ENCODE measurements around the gene ARSG. TPM values are rescaled to one million over a fixed set of nuclear protein-coding genes. Genes with fewer than 3 reads are reported as not detected.
"Not testable (repeated sequence)": the region's sequence is repeated elsewhere in the genome, so short reads cannot be mapped to it uniquely, and the experiment has no call there.

Gene ARSG
- total RNA-seq, 1 donor from 2014 or later = 4.9 TPM

GRCh38 chr17:68304706-68305105 is 13.4 kb downstream of the ARSG start:
- DNase-seq (ENCODE audit: low read depth) = no peak

DNA sequence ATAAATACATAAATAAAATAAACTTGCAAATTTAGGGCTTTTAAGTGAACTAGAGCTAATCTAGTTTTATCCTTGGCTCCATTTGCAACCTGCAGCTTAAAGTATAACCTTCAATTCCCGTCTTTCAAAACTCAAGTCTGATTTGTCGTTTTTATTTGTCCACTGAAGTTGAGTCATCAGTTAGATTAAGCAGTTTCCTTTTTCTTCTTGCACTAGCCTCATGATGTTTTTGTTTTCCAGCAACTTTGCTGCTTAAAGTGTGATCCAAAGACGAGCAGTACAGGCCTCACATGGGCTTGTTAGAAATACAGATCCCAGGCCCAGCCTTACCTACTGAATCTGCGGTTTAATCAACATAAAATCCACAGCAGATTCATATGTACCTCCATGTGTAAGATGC is 13.8 kb downstream of the ARSG start:
- DNase-seq (ENCODE audit: low read depth) = no peak

DNA sequence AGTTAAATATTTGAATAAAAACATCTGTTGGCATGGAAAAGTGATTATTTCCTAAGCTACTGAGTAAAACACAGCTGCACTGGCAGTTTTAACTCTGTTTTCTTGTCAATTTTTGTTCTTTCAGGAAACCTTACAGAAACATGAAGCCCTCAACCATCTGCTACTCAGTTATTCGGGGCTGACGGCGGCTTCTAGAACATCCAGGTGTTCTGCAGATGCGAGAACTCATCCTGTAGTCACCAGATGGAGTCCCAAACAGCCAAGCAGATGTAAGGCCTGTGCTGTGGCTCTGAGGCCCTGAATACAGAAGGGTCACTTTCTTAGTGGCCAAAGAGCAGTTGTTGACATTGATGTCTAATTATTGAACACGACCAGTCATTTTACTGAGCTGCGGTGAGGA is 15.5 kb downstream of the ARSG start:
- no peak for DNase-seq (ENCODE audit: low read depth)

- no peak for DNase-seq (ENCODE audit: low read depth)
Observed at GRCh38 chr17:68307443-68307842, 16.1 kb downstream of the ARSG start.

GRCh38 chr17:68308486-68308885 is 17.2 kb downstream of the ARSG start:
- not testable (repeated sequence) for DNase-seq (ENCODE audit: low read depth)

DNA sequence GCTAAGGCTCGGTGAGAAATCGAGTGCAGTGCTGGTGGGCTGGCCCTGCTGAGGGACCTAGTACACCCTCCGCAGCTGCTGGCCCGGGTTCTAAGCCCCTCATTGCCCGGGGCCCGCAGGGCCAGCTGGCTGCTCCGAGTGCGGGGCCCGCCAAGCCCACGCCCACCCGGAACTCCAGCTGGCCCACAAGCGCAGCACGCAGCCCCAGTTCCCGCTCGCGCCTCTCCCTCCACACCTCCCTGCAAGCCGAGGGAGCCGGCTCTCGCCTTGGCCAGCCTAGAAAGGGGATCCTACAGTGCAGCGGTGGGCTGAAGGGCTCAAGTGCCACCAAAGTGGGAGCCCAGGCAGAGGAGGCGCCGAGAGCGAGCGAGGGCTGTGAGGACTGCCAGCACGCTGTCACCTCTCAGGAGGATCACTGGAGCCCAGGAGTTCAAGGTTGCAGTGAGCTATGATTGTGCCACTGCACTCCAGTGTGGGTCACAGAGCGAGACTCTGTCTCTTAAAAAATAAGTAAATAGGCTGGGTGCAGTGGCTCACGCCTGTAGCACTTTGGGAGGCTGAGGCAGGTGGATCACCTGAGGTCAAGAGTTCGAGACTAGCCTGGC is 17.9 kb downstream of the ARSG start:
- DNase-seq (ENCODE audit: low read depth) = not testable (repeated sequence)

GRCh38 chr17:68310152-68310551 is 18.9 kb downstream of the ARSG start:
- no peak for DNase-seq (ENCODE audit: low read depth)

GRCh38 chr17:68314916-68315535 is 23.7 kb downstream of the ARSG start:
- no peak for DNase-seq (ENCODE audit: low read depth)

DNA sequence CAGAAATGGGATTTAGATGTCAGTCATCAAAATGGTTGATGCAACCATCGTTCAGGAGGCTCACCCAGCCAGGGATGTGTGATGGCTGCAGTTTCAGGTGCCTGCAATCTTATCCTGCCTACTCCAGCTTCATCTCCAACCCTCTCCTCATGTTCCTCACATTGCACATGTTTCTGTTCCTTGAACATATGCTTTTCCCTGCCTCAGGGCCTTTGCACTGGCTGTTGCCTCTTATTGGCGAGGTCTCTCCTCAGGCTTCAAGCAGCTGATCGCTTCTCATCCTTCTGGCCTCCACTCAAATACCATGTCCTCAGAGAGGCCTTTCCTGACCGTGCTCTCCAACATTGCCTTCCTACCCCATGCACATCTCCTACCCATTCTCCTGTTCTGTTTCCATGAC is 24.6 kb downstream of the ARSG start:
- DNase-seq (ENCODE audit: low read depth) = no peak

- DNase-seq (ENCODE audit: low read depth) = no peak
Observed at GRCh38 chr17:68317458-68317857, 26.2 kb downstream of the ARSG start.

- peak; percentile 94 for DNase-seq (ENCODE audit: low read depth)
Observed at GRCh38 chr17:68318103-68318991, 27.1 kb downstream of the ARSG start.

DNA sequence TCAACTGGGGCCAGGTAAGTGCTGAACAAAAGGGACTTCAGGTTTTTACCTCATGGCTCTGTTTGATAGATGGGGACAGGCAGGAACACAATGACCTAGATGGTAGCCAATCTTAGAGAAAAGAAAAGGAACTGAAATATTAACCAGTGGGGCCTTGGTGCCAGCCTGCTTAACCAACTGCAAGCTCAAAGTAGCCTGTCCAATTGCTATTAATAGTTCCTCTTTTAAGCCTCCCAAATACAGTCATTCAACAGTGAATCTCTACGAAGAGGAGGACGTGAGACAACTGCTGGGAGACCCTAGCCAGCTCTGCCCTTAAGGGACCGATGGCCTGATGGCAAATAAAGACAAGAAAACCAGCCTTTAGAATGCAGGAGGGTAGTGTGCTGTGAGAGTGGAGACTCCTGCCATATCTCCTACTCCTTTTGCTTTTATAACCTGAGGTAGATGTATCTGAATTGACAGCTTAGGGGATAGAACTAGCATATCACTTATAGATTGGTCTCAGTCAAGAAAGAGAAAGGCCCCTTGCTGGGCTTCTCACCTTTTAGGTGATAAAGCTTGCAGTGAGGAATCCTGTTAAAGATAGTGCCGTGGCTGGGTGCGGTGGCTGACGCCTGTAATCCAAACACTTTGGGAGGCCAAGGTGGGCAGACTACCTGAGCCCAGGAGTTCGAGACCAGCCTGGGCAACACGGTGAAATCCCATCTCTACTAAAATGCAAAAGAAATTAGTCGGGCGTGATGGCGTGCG is 28.3 kb downstream of the ARSG start:
- DNase-seq (ENCODE audit: low read depth) = peak; percentile 64

DNA sequence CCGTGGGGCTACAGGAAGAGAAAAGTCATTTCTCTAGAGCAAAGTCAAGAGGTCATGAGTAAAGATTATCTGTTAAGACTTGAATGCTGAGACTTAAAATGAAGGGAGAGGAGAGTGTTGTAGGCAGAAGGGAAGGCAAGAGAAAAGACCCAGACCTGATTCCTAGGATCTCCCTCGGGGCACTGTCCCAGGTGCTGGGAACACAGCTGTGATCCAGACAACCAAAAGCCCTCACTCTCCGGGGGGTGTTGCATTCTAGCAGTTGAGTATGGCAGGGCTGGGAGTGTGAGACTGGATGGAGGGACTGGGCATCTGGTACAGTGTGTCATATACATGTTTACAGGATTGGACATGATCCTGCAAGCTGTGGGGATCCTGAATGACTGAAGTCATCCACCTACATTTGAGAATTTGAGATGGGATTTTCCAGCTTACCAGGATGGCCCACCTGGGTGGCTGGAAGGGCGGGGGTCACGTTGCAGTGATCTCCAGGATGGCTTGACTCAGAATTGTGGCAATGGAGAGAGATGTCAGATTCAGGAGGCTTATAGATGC is 29.1 kb downstream of the ARSG start:
- DNase-seq (ENCODE audit: low read depth) = peak; percentile 26

GRCh38 chr17:68320943-68321555 is 29.8 kb downstream of the ARSG start:
- DNase-seq (ENCODE audit: low read depth) = no peak

GRCh38 chr17:68321556-68321954 is 30.3 kb downstream of the ARSG start:
- DNase-seq (ENCODE audit: low read depth) = no peak

DNA sequence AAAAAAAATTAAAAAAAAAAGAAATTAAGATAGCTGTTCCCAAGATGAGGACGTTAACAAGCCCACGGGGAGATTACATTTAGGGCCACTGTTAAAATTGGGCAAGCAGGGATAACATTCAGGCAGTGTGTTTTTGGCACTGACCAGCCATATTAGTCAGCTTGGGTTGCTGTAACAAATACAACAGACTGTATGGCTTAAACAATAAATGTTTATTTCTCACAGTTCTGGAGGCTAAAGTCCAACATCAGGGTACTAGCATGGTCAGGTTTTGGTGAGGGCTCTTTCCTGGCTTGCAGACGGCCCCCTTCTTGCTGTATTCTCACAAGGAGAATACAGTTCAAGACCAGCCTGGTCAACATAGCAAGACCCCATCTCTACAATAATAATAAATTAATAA is 31.3 kb downstream of the ARSG start:
- no peak for DNase-seq (ENCODE audit: low read depth)

DNA sequence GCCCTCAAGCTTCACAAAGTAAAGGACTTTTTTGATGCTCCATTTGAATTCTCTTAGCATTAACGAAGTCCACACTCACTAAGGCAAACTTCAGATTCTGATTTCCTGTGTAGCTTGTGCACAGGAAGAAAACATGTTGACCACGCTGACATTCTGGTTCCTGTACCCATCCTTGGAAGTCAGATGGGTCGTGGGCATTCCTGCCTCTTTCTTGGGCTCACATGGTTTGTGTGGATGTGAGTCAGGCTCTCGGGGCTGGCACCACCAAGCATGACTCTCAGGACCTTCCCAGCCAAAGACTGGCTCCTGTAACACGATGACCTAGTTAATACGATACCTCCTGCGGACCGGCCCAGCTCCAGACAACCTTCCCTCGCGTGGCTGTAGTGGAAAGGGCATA is 32.8 kb downstream of the ARSG start:
- peak; percentile 47 for DNase-seq (ENCODE audit: low read depth)

DNA sequence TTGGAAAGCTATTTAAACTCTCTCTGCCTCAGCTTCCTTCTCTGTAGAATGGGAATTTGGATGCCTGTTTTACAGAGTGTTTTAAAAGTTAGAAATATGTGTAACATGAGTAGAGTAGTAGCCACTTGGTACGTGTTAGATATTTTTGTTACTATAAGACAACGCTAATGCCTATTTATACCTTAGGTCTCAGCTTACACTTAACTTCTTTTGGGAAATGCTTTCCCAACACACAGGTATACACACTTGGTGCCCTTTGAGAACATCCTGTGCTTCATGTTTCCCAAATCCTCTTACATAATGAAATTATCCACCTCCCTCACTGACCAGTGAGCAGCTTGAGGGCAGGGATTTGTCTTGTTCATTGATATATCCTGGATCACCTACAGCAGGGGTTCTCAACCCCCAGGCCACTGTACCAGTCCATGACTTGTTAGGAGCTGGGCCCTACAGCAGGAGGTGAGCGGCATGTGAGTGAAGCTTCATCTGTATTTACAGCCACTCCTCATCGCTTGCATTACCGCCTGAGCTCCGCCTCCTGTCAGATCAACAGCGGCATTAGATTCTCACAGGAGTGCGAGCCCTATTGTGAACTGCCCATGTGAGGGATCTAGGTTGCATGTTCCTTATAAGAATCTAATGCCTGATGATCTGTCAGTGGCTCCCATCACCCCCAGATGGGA is 33.5 kb downstream of the ARSG start:
- DNase-seq (ENCODE audit: low read depth) = no peak

- DNase-seq (ENCODE audit: low read depth) = no peak
Observed at GRCh38 chr17:68325961-68326360, 34.7 kb downstream of the ARSG start.

DNA sequence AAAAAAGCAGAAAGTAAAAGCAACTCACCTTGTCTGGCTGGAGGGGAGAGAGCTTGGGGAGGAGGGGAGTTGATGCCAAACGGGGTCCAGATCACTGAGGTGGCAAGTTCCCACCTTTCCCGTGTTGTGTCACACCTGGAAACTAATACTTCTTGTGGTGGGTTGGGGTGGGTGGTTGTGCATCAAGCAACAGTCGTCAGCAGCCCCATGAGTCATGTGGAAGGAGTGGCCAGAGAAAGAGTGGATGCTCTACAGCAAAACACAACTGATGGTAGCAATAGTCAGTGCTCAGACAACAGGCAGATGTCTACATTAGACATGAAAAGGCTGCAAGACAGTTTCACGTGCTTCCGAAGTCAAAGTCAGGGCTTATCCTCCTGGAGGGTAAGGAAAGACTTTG is 35.4 kb downstream of the ARSG start:
- no peak for DNase-seq (ENCODE audit: low read depth)
